Upper lobe of left lung (tissue), 6 donors: ENCODE data around the gene CELF5. TPM values are rescaled to one million over a fixed set of nuclear protein-coding genes. Genes with fewer than 3 reads are reported as not detected.

Source experiments
- ATAC-seq, 2 donors: fragments of 200-7000 bp; cut with Tn5 transposase; one replicate each; pipeline ENCODE4 v1.9.1; 2022; ENCODE audit warnings: mild to moderate bottlenecking in 2 of 2, moderate library complexity in 2 of 2; ENCODE audit not compliant: low FRiP score in 2 of 2
- DNase-seq, 2 donors: peaks; one replicate each; pipeline ENCODE4 v3.0.0-alpha.2; 2019 to 2020
- H3K27ac ChIP-seq, 4 donors: fragments of 200-600 bp; sonication (generic); one replicate each; pipeline ENCODE4 v1.5.1; 2016 to 2019
- H3K27me3 ChIP-seq, 4 donors: fragments of 200-600 bp; sonication (generic); one replicate each; pipeline ENCODE4 v1.5.1; 2017 to 2019
- H3K36me3 ChIP-seq, 4 donors: fragments of 200-600 bp; sonication (generic); one replicate each; pipeline ENCODE4 v1.5.1; 2016 to 2019
- H3K4me1 ChIP-seq, 4 donors: fragments of 200-600 bp; sonication (generic); one replicate each; pipeline ENCODE4 v1.5.1; 2018 to 2019
- H3K4me3 ChIP-seq, 4 donors: fragments of 200-600 bp; sonication (generic); one replicate each; pipeline ENCODE4 v1.5.1; 2017 to 2019; ENCODE audit warnings: mild to moderate bottlenecking in 2 of 4, moderate library complexity in 1 of 4
- H3K9me3 ChIP-seq, 4 donors: fragments of 200-600 bp; sonication (generic); one replicate each; pipeline ENCODE4 v1.5.1; 2018 to 2019
- EP300 ChIP-seq, 4 donors: sonication (generic); formaldehyde crosslinking; IDR thresholded peaks; one replicate each; pipeline ENCODE4 v1.5.1; 2017; ENCODE audit warnings: antibody characterized with exemption in 4 of 4, control low read depth in 2 of 4
- POLR2A ChIP-seq, 4 donors: fragments of 450-650 bp; IDR thresholded peaks; one replicate each; pipeline ENCODE4 v1.5.1; 2016 to 2017; ENCODE audit warnings: antibody characterized with exemption in 4 of 4, mild to moderate bottlenecking in 2 of 4
- POLR2AphosphoS5 ChIP-seq, 2 donors: sonication (generic); formaldehyde crosslinking; IDR thresholded peaks; one replicate each; pipeline ENCODE4 v1.5.1; 2017; ENCODE audit warnings: antibody characterized with exemption in 2 of 2
- WGBS, 2 donors: methylation state at CpG; one replicate each; pipeline ENCODE4 v1.1.5; 2017 to 2018; 5-methylcytosine and 5-hydroxymethylcytosine counted together
- total RNA-seq, 6 donors: library from RNA; depleted of rRNA in 4 of 6; stranded (reverse); fragments of >200 nt in 4 of 6; gene quantifications; one replicate each; pipeline versions ENCODE4 v1.1.0 to v1.2.1, GENCODE V29; 2016 to 2021
- TF ChIP-seq, protein P1 (sequence below), 6 experiments: fragments of 450-650 bp in 4 of 6; fragments of 200-600 bp in 2 of 6; sonication (generic) in 2 of 6; IDR thresholded peaks; one replicate each; pipeline ENCODE4 v1.5.1; 2016 to 2019; ENCODE audit warnings: antibody characterized with exemption in 6 of 6
- donor health status: DM: no; HTN: no; CAD: no; lungs with moderate emphysema.
- donor health status: DM: no; HTN: yes; CAD: no; lungs with severe emphysema.

Gene CELF5
- total RNA-seq, 6 donors from 2014 or later = 0.49 to 0.76 TPM; not detected in 4

DNA sequence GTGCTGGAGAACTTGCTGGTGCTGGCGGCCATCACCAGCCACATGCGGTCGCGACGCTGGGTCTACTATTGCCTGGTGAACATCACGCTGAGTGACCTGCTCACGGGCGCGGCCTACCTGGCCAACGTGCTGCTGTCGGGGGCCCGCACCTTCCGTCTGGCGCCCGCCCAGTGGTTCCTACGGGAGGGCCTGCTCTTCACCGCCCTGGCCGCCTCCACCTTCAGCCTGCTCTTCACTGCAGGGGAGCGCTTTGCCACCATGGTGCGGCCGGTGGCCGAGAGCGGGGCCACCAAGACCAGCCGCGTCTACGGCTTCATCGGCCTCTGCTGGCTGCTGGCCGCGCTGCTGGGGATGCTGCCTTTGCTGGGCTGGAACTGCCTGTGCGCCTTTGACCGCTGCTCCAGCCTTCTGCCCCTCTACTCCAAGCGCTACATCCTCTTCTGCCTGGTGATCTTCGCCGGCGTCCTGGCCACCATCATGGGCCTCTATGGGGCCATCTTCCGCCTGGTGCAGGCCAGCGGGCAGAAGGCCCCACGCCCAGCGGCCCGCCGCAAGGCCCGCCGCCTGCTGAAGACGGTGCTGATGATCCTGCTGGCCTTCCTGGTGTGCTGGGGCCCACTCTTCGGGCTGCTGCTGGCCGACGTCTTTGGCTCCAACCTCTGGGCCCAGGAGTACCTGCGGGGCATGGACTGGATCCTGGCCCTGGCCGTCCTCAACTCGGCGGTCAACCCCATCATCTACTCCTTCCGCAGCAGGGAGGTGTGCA lies 45.3 kb upstream of the CELF5 start:
- no peaks in the 10 kb centered on the region for H3K36me3 ChIP-seq
- peak overlapping the region in 3 of 4 donors; percentile 38 to 50 (median 48) for H3K4me3 ChIP-seq
- DNase-seq = peak in 1 of 2 donors; percentile 89
- TF ChIP-seq POLR2A (IDR thresholded peaks at IDR 0.05) = peak in 1 of 4 donors; percentile 3
- TF ChIP-seq, protein P1, sequence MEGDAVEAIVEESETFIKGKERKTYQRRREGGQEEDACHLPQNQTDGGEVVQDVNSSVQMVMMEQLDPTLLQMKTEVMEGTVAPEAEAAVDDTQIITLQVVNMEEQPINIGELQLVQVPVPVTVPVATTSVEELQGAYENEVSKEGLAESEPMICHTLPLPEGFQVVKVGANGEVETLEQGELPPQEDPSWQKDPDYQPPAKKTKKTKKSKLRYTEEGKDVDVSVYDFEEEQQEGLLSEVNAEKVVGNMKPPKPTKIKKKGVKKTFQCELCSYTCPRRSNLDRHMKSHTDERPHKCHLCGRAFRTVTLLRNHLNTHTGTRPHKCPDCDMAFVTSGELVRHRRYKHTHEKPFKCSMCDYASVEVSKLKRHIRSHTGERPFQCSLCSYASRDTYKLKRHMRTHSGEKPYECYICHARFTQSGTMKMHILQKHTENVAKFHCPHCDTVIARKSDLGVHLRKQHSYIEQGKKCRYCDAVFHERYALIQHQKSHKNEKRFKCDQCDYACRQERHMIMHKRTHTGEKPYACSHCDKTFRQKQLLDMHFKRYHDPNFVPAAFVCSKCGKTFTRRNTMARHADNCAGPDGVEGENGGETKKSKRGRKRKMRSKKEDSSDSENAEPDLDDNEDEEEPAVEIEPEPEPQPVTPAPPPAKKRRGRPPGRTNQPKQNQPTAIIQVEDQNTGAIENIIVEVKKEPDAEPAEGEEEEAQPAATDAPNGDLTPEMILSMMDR (IDR thresholded peaks at IDR 0.05) = no peak
- H3K4me1 ChIP-seq = peaks cover 24 to 30% (median 26%) of the 10 kb centered on the region in 4 donors
- H3K27ac ChIP-seq = peak overlapping the region; percentile 88 to 97 (median 92)
- ATAC-seq = peak in 1 of 2 donors; percentile 32
- no peaks in the 10 kb centered on the region for H3K27me3 ChIP-seq
- 64 to 96% methylated on average over 23 to 51 of the region's 52 CpGs for WGBS, 2 donors
- no peaks in the 10 kb centered on the region for H3K9me3 ChIP-seq

DNA sequence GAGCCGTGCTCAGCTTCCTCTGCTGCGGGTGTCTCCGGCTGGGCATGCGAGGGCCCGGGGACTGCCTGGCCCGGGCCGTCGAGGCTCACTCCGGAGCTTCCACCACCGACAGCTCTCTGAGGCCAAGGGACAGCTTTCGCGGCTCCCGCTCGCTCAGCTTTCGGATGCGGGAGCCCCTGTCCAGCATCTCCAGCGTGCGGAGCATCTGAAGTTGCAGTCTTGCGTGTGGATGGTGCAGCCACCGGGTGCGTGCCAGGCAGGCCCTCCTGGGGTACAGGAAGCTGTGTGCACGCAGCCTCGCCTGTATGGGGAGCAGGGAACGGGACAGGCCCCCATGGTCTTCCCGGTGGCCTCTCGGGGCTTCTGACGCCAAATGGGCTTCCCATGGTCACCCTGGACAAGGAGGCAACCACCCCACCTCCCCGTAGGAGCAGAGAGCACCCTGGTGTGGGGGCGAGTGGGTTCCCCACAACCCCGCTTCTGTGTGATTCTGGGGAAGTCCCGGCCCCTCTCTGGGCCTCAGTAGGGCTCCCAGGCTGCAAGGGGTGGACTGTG lies 44.6 kb upstream of the CELF5 start:
- peak in 1 of 2 donors; percentile 80 for DNase-seq

DNA sequence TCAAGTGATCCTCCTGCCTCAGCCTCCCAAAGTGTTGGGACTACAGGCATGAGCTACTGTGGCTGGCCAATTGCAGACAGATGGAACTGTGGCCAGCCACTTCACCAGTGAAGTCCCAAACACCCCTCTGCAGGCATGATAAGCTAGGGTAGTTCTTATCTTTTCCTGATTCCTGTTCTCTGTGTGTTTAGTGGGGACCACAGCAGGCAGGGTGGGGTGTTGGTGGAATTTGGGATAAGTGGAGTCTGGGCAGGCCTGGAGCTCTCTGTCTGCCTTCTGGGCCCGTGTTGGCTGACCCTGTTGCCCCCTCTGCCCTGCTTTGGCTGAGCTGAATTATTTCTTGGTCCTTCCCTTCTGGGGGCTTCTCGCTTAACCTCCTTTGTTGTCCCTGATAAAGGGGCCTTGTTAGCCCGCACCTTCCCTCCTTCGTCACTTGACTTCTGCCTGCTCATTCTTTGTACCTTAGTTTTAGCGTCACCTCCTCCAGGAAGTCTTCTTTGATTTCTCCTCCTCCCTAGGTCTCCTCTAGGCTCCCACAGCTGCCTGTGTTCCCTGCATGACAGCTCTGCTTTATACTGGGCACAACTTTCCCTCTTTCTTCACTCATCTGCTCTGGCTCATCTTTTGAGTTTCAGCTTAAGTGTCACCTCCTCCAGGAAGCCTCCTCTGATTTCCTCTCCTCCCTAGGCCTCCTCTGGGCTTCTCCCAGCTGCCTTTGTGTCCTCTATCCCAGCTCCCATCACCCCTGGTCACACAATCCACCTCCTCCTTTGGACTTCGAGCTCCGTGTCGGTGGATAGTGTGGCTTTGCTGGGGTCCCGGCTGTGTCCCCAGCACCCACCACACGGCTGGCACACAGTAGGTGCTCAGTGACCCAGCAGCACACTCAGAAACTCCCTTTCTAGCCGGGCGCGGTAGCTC lies 40.5 kb upstream of the CELF5 start:
- H3K9me3 ChIP-seq = no peaks in the 10 kb centered on the region
- H3K4me1 ChIP-seq = peaks cover 30 to 40% (median 34%) of the 10 kb centered on the region in 4 donors
- H3K27ac ChIP-seq = peak overlapping the region in 2 of 4 donors; percentile 11 to 90
- TF ChIP-seq EP300 (IDR thresholded peaks at IDR 0.05) (no peak), POLR2A (IDR thresholded peaks at IDR 0.05) (no peak), POLR2AphosphoS5 (IDR thresholded peaks at IDR 0.05) (no peak)
- TF ChIP-seq, protein P1 (IDR thresholded peaks at IDR 0.05) = no peak
- H3K4me3 ChIP-seq = no peak overlapping the region
- WGBS, 2 donors = 71 to 79% methylated on average over 13 of the region's 13 CpGs
- H3K27me3 ChIP-seq = no peaks in the 10 kb centered on the region
- ATAC-seq (no peak), DNase-seq (no peak)
- H3K36me3 ChIP-seq = peaks cover 0 to 5% (median 2%) of the 10 kb centered on the region in 4 donors

More for the DNA sequence above, 44.6 kb upstream of the CELF5 start:
- Histone ChIP-seq H3K9me3 (no peaks in the 10 kb centered on the region), H3K27ac (peak overlapping the region; percentile 88 to 97 (median 92)), H3K4me1 (peaks cover 27 to 35% (median 31%) of the 10 kb centered on the region in 4 donors), H3K27me3 (no peaks in the 10 kb centered on the region), H3K36me3 (no peaks in the 10 kb centered on the region), H3K4me3 (peak overlapping the region; percentile 10 to 50 (median 43))
- WGBS, 2 donors = 66 to 67% methylated on average over 16 to 30 of the region's 31 CpGs
- TF ChIP-seq POLR2A (IDR thresholded peaks at IDR 0.05) = no peak
- no peak for TF ChIP-seq EP300 (IDR thresholded peaks at IDR 0.05)
- no peak for TF ChIP-seq POLR2AphosphoS5 (IDR thresholded peaks at IDR 0.05)
- TF ChIP-seq, protein P1 (IDR thresholded peaks at IDR 0.05) = no peak
- ATAC-seq = peak in 1 of 2 donors; percentile 7

DNA sequence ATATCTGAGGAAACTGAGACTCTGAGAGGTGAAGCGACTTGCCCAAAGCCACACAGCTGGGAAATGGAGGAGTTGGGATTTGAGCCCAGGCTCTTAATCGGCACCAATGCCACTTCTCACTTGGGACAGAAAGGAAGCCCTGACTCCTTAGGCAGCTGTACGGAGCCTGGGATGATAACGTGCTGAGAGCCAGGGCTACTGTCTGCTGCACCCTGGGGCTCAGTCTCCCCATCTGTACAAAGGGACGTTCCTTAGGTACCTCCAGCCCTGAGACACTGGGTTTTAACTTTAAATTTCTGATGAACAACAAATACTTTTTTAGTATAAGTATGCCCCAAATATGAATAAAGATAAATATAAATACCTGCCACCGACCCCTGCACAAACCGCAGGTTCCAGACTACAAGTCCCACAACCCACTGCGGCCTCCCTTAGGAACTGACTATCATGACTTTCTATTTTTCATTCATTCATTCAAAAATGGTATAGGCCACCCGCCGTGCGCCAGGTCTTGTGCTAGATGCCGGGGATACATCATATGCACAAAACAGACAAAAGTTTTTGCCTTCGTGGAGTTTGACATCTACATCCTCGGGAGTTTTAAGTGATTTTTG lies 39.5 kb upstream of the CELF5 start:
- Histone ChIP-seq H3K4me3 (peak overlapping the region in 3 of 4 donors; percentile 80 to 98 (median 83)), H3K27ac (peak overlapping the region; percentile 80 to 90 (median 83)), H3K9me3 (no peaks in the 10 kb centered on the region), H3K27me3 (no peaks in the 10 kb centered on the region), H3K4me1 (peaks cover 30 to 47% (median 39%) of the 10 kb centered on the region in 4 donors), H3K36me3 (peaks cover 0 to 7% (median 2%) of the 10 kb centered on the region in 4 donors)
- WGBS, 2 donors = 15 to 17% methylated on average over 13 to 14 of the region's 14 CpGs
- TF ChIP-seq POLR2AphosphoS5 (IDR thresholded peaks at IDR 0.05) = no peak
- no peak for TF ChIP-seq EP300 (IDR thresholded peaks at IDR 0.05)
- TF ChIP-seq, protein P1 (IDR thresholded peaks at IDR 0.05) = no peak
- no peak for TF ChIP-seq POLR2A (IDR thresholded peaks at IDR 0.05)
- DNase-seq = peak in 1 of 2 donors; percentile 80
- peak; percentile 44 to 70 for ATAC-seq
